Cardiac septum (tissue), 1 donor: ENCODE results near the gene RGL4. TPM values are rescaled to one million over a fixed set of nuclear protein-coding genes. Genes with fewer than 3 reads are reported as not detected.
A peak's percentile ranks its signal among the peaks of the same experiment; 100 is the strongest.
"Not testable (repeated sequence)": the region's sequence is repeated elsewhere in the genome, so short reads cannot be mapped to it uniquely, and the experiment has no call there.

Experiments
- DNase-seq: peaks from one replicate; pipeline ENCODE4 v3.0.0-alpha.2; 2020; ENCODE audit warnings: low spot score
- intact Hi-C: fragments of 100-400 bp; cut with DNase I; formaldehyde crosslinking; loops from one replicate; pipeline ENCODE4 v1.14.0; 2022
- long read RNA-seq: library from polyadenylated mRNA; unstranded; transcript quantifications from one replicate; pipeline ENCODE4 v2.0.0, GENCODE V29; 2021
- total RNA-seq: library from RNA; stranded (reverse); fragmentation: NEBNext Ultra II Directional; extraction: Animal tissue kit (Norgen Biotek cat#: 25700); gene quantifications from one replicate; pipeline ENCODE4 v1.2.1, GENCODE V29; 2021
- donor health status: DM: no; HTN: no; CAD: no.

Gene RGL4
- 0.24 TPM for total RNA-seq
- long read RNA-seq, partial matches to known transcripts: 1 of 2 reads
- long read RNA-seq, other reads (novel, unspliced or antisense): 1 of 2 reads

DNA sequence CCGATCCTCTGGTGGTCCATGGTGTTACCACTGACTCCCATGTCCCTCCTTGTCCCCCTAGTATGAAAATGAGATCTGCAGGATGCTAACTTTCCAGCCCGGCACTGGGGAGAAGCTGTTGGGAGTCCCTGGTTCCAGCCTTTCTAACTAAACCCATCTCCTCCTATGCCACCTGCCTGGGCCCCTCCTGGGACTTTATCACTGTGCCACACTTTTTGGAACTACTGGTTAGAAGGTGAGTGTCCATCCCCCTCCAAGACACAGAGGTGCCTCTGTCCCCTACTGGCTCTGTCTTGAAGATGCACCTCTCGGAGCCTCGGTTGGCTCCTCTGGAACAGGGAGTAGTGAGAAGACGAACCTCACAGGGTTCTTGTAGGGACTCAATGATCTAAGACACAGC, at the start of gene RGL4:
TSS of gene RGL4 (plus strand) at position 301 of the 400 bp plus-strand sequence. CDS start 1,018 bp downstream, outside the sequence.
- no peak for DNase-seq
- intact Hi-C loops: no loop called here

GRCh38 chr22:23646526-23646925, 44.3 kb upstream of the RGL4 start:
- intact Hi-C loops: not testable (repeated sequence)
- DNase-seq: peak; percentile 49

GRCh38 chr22:23649071-23649501, 41.7 kb upstream of the RGL4 start:
- intact Hi-C loops: no loop called here
- DNase-seq: peak; percentile 31

DNA sequence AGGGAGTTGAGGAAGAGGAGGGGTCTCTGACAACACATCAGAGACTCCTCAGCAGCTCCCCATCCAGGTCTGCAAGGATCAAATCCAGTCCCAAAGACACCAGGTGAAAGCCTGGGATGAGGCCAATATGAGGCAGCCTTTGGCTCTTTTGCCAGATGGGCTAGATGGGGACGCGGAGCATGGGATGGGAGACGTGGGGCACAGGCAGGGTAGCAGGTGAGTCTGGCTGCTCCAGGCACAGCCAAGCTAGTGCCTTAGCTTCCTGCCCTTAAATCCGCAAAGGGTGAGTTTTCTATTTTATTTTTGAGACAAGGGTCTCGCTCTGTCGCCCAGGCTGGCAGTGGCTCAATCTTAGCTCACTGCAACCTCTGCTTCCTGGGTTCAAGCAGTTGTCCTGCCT, 39.1 kb upstream of the RGL4 start:
- intact Hi-C loops: no loop called here
- DNase-seq: no peak

GRCh38 chr22:23652286-23652685, 38.5 kb upstream of the RGL4 start:
- no peak for DNase-seq
- intact Hi-C loops: no loop called here

- DNase-seq: no peak
- intact Hi-C loops: no loop called here
Observed at GRCh38 chr22:23652711-23653110, 38.1 kb upstream of the RGL4 start.

- DNase-seq: peak; percentile 15
- intact Hi-C loops: no loop called here
Observed at GRCh38 chr22:23655891-23656475, 34.8 kb upstream of the RGL4 start.

DNA sequence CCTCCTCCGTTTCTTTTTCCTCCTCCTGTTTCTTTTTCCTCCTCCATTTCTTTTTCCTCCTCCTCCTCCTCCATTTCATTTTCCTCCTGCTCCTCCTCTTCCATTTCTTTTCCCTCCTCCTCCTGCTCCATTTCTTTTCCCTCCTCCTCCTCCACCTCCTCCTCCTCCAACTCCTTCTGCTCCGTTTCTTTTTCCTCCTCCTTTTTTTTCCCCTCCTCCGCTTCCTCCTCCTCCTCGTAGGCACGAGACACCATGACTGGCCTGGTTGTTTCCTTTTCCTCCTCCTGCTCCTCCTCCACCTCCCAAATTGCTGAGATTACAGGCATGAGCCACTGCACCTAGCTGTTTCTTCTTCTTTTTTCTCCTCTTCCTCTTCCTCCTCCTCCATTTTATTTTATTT, 33.1 kb upstream of the RGL4 start:
- no peak for DNase-seq

GRCh38 chr22:23660381-23660780, 30.4 kb upstream of the RGL4 start:
- intact Hi-C loops: not testable (repeated sequence)

More for the DNA sequence above, 33.1 kb upstream of the RGL4 start:
- intact Hi-C loops: no loop called here

DNA sequence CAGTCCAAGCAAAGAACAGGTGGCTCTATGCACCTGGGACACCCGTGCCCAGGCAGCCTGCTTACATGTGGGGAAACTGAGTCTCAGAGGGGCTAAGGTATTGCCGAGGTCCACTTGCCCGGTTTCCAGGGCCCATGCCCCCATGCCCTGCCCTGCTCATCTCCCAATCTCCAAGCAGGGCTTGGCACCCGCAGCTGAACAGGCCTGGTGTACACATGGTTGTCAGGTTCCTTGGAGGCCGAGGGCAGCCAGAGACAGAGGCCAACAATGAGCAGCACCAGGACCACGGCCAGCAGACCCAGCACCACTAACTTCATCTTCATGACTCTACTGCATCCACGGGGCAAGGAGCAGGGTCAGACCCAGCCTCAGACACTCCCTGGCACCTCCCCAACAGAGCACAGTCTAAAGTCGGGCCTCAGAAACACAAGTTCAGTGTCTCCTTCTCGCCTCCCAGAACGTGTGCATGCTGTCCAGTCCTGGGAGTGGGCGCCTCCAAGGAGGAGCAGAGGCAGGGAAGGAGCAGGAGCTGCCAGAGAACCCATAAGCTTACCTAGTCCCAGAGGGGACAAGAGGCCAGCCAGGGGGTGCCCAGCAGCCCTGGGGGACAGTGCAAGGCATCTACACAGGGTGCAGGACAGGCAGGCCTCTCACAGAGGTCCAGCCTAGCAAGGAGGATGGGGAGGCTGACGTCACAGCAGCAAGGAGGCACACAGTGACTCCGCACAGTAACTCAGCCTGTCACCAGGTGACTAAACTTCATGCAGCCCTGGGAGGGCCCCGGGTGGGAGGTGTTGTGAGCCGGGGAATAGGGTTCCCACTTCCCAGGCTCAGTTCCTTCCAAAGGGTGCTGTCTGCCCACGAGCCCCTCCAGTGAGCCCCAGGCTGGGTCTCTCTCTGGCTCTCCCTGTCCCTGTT, 20.2 kb upstream of the RGL4 start:
- intact Hi-C loops: no loop called here
- DNase-seq: no peak

More at GRCh38 chr22:23660381-23660780, 30.4 kb upstream of the RGL4 start:
- peak; percentile 65 for DNase-seq

DNA sequence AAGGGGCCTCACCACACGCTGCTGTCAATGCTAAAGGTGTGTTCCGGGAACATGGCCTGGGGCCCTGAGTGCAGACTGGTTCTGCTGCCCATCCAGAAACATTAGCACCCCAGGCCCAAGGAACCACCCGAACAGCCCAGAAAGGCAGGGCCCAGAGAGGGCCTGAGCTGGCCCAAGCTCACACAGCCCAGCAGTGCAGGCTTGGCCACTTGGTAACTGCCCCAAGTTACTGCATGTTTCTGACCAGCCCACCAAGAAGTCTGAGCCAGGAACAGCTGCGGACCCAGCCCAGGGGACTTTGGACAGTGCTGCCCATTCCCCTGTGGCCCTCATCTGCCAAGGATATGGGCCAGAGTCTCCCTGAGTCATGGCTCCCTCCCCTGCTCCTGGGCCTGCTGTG, 19.4 kb upstream of the RGL4 start:
- intact Hi-C loops, DNase-seq: not testable (repeated sequence)

DNA sequence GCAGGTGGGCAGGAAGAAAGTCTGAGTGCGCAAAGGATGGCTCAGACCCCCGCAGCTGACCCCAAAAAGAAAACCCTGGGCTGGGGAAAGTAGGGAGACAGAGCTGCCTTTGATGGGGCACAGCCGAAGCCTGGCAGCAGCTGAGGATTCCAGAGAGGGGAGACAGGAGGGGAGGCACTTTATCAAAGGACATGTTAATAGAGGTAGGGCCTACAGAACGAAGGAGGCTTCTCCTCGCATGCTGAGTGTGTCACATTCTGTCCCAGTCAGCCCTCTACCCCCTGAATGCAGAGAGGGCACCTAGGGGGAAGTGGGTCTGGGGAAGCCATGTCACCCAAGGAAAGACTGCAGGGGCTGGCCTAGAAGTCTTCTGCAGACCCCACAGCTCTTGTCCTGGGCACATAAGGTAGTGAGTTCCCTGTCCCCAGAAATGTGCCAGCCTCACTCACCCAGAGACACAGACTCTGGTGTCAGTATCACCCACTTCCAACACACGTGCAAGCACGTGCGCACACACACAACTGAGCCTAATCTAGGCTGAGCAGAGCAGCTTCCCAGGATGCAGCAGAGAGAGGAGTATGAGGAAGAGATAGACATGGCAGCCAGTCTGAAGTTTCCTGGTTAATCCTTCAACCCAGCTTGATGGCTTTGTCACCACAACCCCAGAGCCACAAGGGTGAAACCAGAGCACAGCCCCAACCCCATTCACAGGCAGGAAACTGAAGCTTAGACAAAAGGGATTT, 18.3 kb upstream of the RGL4 start:
- DNase-seq, intact Hi-C loops: not testable (repeated sequence)

DNA sequence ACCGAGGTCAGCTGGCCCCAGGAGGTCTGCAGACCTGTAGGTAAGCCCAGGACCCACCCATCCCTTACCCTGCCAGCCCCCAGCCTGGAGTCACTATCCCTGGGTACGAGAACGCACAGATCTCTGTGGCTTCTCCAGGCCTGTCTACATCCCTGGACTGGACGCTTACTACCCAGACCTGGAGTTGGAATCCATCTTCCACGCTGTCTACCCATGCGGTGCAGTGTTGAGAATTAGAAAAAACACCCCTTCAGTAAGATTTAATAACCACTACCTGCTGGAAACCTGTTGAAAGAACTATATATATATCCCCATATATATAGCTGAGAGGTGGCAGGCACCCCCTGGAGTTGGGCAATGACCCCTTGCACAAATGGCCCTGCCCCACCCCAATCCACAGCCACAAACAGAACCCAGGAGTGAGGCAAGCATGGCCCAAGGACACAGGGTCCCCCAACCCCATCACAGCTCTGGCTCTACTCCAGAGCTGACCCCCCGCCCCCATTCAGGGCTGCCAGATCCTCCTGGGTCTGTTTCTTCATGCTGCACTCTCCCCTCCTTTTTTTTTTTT, 17.7 kb upstream of the RGL4 start:
- DNase-seq: no peak
- intact Hi-C loops: no loop called here

DNA sequence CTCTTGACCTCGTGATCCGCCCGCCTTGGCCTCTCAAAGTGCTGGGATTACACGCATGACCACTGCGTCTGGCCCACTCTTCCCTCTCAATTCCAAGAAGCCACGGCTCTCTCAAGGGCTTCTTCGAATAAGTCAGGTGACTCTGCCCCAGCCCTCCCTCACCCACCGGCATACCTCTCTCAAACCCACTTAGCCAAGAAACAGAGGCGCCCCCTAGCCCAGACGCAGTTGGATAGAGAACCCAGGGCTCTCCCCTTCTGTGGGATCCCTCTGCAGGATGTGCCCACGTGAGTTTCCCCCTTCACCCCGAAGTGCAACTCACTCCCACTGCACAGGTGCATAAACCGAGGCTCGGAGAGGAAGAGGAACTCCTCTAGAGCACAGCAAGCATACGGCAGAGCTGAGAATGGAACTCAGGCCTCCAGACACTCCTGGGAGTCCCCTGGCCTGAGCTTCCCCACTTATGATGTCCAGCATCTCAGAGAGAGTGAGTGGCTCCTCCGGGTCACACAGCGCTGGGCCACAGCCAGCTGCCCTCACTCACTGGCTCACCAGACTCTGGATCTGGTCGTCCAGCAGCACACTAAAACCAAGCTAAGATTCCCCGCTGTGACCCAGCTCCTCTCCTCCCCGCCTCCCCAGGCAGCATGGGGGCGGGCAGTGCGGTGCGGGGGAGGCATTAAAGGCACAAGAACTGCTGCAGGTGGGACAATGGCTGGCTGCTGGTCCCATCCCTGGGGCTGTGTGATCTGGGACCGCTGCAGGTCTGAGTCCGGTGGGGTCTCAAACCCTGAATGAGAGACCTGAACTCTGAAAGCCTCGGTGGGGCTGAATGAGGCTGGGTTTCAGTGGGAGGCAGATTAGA, 16.8 kb upstream of the RGL4 start:
- peak; percentile 73 for DNase-seq
- intact Hi-C loops: no loop called here

- intact Hi-C loops: not testable (repeated sequence)
- peak; percentile 33 for DNase-seq
Observed at GRCh38 chr22:23674886-23675501, 15.8 kb upstream of the RGL4 start.

DNA sequence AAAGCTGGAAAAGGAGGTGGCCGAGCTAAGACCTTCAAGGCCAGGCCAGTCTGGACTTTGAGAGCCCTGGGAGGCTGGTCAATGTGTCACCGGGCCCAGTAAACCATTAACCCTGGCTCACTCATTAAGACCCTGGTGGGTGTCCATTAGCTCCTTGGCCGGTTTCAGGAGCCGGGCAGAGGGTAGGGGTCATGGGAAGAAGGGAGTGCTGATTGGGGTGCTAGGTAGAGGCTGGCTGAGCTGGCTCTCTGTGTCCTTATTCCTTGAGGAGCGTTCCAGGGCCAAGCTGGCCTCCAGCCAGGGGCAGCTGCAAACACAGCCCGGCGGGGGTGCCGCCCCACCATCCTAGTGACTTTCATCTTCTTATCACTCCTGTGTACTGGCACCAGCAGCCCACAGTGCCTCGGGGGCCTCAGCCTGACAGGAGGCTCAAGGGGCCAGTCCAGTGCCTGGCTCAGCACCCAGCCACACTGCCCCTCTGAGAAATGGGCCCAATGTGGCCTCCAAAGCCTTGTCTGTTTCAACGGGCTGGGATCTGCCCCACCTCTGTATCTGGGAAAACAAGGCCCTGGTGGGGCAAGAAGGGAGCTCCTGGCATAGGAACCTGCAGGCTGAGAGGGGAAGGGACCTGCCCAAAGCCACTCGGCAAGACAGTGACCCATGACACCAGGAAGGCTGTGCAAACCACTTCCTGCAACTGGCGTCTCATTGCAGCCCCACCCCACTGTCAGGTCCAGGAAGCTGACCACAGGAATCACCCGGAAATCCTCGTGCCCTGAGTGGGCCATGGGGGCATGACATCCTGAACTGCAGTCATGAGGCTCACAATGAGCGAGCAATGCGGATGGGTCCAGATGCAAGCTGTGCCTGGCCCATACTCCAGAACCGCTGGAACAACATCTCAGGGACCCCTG, 15.1 kb upstream of the RGL4 start:
- DNase-seq: peak; percentile 88
- intact Hi-C loops: no loop called here
